Karpas-422 (cell line): Measurements from ENCODE around the gene MYBPH. TPM values are rescaled to one million over a fixed set of nuclear protein-coding genes. Genes with fewer than 3 reads are reported as not detected.

Source experiments
- DNase-seq: peaks from one replicate; pipeline ENCODE4 v3.0.0-alpha.2; 2015
- H2AFZ ChIP-seq: fragments of 200-600 bp; sonication (generic); 2 replicates; pipeline ENCODE4 v1.6.1; 2014; ENCODE audit warnings: antibody characterized with exemption, low read length, mixed read lengths
- H3K27ac ChIP-seq: fragments of 200-600 bp; sonication (generic); 2 replicates; pipeline ENCODE4 v1.5.1; 2014; ENCODE audit warnings: mild to moderate bottlenecking, low read length, moderate library complexity
- H3K27me3 ChIP-seq: fragments of 200-600 bp; sonication (generic); 2 replicates; pipeline ENCODE4 v1.6.1; 2014; ENCODE audit warnings: low read length, mixed read lengths
- H3K36me3 ChIP-seq: fragments of 200-600 bp; sonication (generic); 2 replicates; pipeline ENCODE4 v1.6.1; 2014; ENCODE audit warnings: low read length, mixed read lengths; ENCODE audit not compliant: insufficient read depth
- H3K4me1 ChIP-seq: fragments of 200-600 bp; sonication (generic); 2 replicates; pipeline ENCODE4 v1.6.1; 2014; ENCODE audit warnings: mild to moderate bottlenecking, low read length, mixed read lengths
- H3K4me2 ChIP-seq: fragments of 200-600 bp; sonication (generic); 2 replicates; pipeline ENCODE4 v1.6.1; 2014; ENCODE audit warnings: low read length, low read depth, mild to moderate bottlenecking; ENCODE audit not compliant: poor library complexity, severe bottlenecking
- H3K4me3 ChIP-seq: fragments of 200-600 bp; sonication (generic); 2 replicates; pipeline ENCODE4 v1.5.1; 2014; ENCODE audit warnings: mild to moderate bottlenecking, antibody characterized with exemption, low read length, mixed read lengths
- H3K79me2 ChIP-seq: fragments of 200-600 bp; sonication (generic); 2 replicates; pipeline ENCODE4 v1.6.1; 2014; ENCODE audit warnings: mild to moderate bottlenecking, low read length, mixed read lengths
- H3K9ac ChIP-seq: fragments of 200-600 bp; sonication (generic); 2 replicates; pipeline ENCODE4 v1.6.0; 2014; ENCODE audit warnings: low read length
- H3K9me2 ChIP-seq: fragments of 200-600 bp; sonication (generic), shearing (Covaris generic); replicated peaks from 2 replicates; pipeline ENCODE4 v1.6.0; 2014; ENCODE audit warnings: mild to moderate bottlenecking, low read length, moderate library complexity; ENCODE audit not compliant: insufficient read depth
- H3K9me3 ChIP-seq: fragments of 300-700, 200-600 bp; sonication (generic); 2 replicates; pipeline ENCODE4 v1.6.1; 2014; ENCODE audit warnings: low read length, mixed read lengths
- H4K20me1 ChIP-seq: fragments of 200-600 bp; sonication (generic); 2 replicates; pipeline ENCODE4 v1.6.1; 2014; ENCODE audit warnings: mild to moderate bottlenecking, antibody characterized with exemption, low read length, low read depth; ENCODE audit not compliant: insufficient read depth
- total RNA-seq: library from RNA; depleted of rRNA; stranded (reverse); fragments of >200 nt; shearing (Covaris generic); gene quantifications from 2 replicates; pipeline ENCODE4 v1.2.3, GENCODE V29; 2014; ENCODE audit warnings: low replicate concordance

The MYBPH gene
- total RNA-seq, 1 experiment from 2014 or later: 52.4 TPM

GRCh38 chr1:203216274-203217138 lies 40.9 kb upstream of the MYBPH start:
- Histone ChIP-seq H3K36me3 (no peaks in the 10 kb centered on the region), H3K27me3 (no peaks in the 10 kb centered on the region), H3K9ac (0 out of 2 replicates have a peak overlapping the region, but pooled peaks have one; percentile 7), H3K4me2 (no peak overlapping the region), H3K4me1 (peaks cover 23% of the 10 kb centered on the region), H2AFZ (no peak overlapping the region), H3K9me2 (no peaks in the 10 kb centered on the region), H3K4me3 (no peak overlapping the region), H3K9me3 (no peaks in the 10 kb centered on the region), H3K79me2 (no peaks in the 10 kb centered on the region), H4K20me1 (no peaks in the 10 kb centered on the region; the same call in 1 of the 2 replicates), H3K27ac (no peak overlapping the region)
- peak; percentile 95 for DNase-seq

- Histone ChIP-seq H3K36me3 (no peaks in the 10 kb centered on the region), H3K27ac (no peak overlapping the region), H3K4me1 (peaks cover 23% of the 10 kb centered on the region), H2AFZ (no peak overlapping the region), H3K27me3 (no peaks in the 10 kb centered on the region), H3K4me3 (no peak overlapping the region), H3K4me2 (peak overlapping the region; percentile 4), H3K9me2 (no peaks in the 10 kb centered on the region), H4K20me1 (no peaks in the 10 kb centered on the region; the same call in 1 of the 2 replicates), H3K9me3 (no peaks in the 10 kb centered on the region), H3K9ac (peak overlapping the region; percentile 7; the same call in 1 of the 2 replicates), H3K79me2 (no peaks in the 10 kb centered on the region)
- DNase-seq: no peak
These were observed 39.9 kb upstream of the MYBPH start for GRCh38 chr1:203215573-203215972.

- H3K9me2 ChIP-seq: no peaks in the 10 kb centered on the region
- H3K4me1 ChIP-seq: peaks cover 23% of the 10 kb centered on the region
- no peak overlapping the region for H3K9ac ChIP-seq
- no peak overlapping the region for H3K4me3 ChIP-seq
- H3K9me3 ChIP-seq: no peaks in the 10 kb centered on the region
- DNase-seq: no peak
- H3K27ac ChIP-seq: no peak overlapping the region
- H2AFZ ChIP-seq: 0 out of 2 replicates have a peak overlapping the region, but pooled peaks have one; percentile 8
- no peaks in the 10 kb centered on the region for H3K79me2 ChIP-seq
- no peaks in the 10 kb centered on the region for H3K36me3 ChIP-seq
- H3K4me2 ChIP-seq: peak overlapping the region; percentile 4
- H3K27me3 ChIP-seq: no peaks in the 10 kb centered on the region
- H4K20me1 ChIP-seq: no peaks in the 10 kb centered on the region; the same call in 1 of the 2 replicates
These were observed 39.2 kb upstream of the MYBPH start for GRCh38 chr1:203214871-203215270.

- H3K79me2 ChIP-seq: no peaks in the 10 kb centered on the region
- no peaks in the 10 kb centered on the region for H3K9me2 ChIP-seq
- no peaks in the 10 kb centered on the region for H3K36me3 ChIP-seq
- no peaks in the 10 kb centered on the region for H3K27me3 ChIP-seq
- H3K27ac ChIP-seq: no peak overlapping the region
- H3K4me2 ChIP-seq: no peak overlapping the region
- no peaks in the 10 kb centered on the region for H3K9me3 ChIP-seq
- H3K4me1 ChIP-seq: peaks cover 23% of the 10 kb centered on the region
- no peaks in the 10 kb centered on the region; the same call in 1 of the 2 replicates for H4K20me1 ChIP-seq
- H3K4me3 ChIP-seq: no peak overlapping the region
- H2AFZ ChIP-seq: no peak overlapping the region
- no peak overlapping the region for H3K9ac ChIP-seq
- DNase-seq: no peak
These were observed 37.5 kb upstream of the MYBPH start for GRCh38 chr1:203213126-203213525.

- no peak overlapping the region for H2AFZ ChIP-seq
- no peaks in the 10 kb centered on the region for H3K9me3 ChIP-seq
- no peaks in the 10 kb centered on the region for H3K9me2 ChIP-seq
- no peaks in the 10 kb centered on the region; the same call in 1 of the 2 replicates for H4K20me1 ChIP-seq
- H3K79me2 ChIP-seq: no peaks in the 10 kb centered on the region
- H3K27ac ChIP-seq: no peak overlapping the region
- H3K4me3 ChIP-seq: no peak overlapping the region
- H3K4me1 ChIP-seq: peaks cover 29% of the 10 kb centered on the region
- no peak overlapping the region for H3K4me2 ChIP-seq
- DNase-seq: no peak
- H3K27me3 ChIP-seq: no peaks in the 10 kb centered on the region
- no peak overlapping the region for H3K9ac ChIP-seq
- H3K36me3 ChIP-seq: no peaks in the 10 kb centered on the region
These were observed 36.2 kb upstream of the MYBPH start for GRCh38 chr1:203211812-203212211.

GRCh38 chr1:203210988-203211387 lies 35.4 kb upstream of the MYBPH start:
- no peaks in the 10 kb centered on the region for H3K79me2 ChIP-seq
- H4K20me1 ChIP-seq: no peaks in the 10 kb centered on the region
- no peak overlapping the region for H3K9ac ChIP-seq
- no peaks in the 10 kb centered on the region for H3K27me3 ChIP-seq
- peaks cover 23% of the 10 kb centered on the region for H3K4me1 ChIP-seq
- no peaks in the 10 kb centered on the region for H3K9me2 ChIP-seq
- H3K4me2 ChIP-seq: no peak overlapping the region
- no peak overlapping the region for H2AFZ ChIP-seq
- no peak for DNase-seq
- no peaks in the 10 kb centered on the region for H3K36me3 ChIP-seq
- H3K27ac ChIP-seq: no peak overlapping the region
- H3K9me3 ChIP-seq: no peaks in the 10 kb centered on the region
- no peak overlapping the region for H3K4me3 ChIP-seq

- Histone ChIP-seq H3K79me2 (no peaks in the 10 kb centered on the region), H4K20me1 (no peaks in the 10 kb centered on the region), H3K27me3 (no peaks in the 10 kb centered on the region), H3K27ac (no peak overlapping the region), H3K36me3 (no peaks in the 10 kb centered on the region), H3K9me2 (no peaks in the 10 kb centered on the region), H2AFZ (no peak overlapping the region), H3K9me3 (no peaks in the 10 kb centered on the region), H3K4me3 (no peak overlapping the region), H3K4me1 (peaks cover 17% of the 10 kb centered on the region), H3K4me2 (no peak overlapping the region), H3K9ac (no peak overlapping the region)
- DNase-seq: no peak
These were observed 34.7 kb upstream of the MYBPH start for GRCh38 chr1:203210350-203210749.

GRCh38 chr1:203208181-203208580 lies 32.6 kb upstream of the MYBPH start:
- no peaks in the 10 kb centered on the region for H3K79me2 ChIP-seq
- H2AFZ ChIP-seq: no peak overlapping the region
- no peak overlapping the region for H3K9ac ChIP-seq
- no peaks in the 10 kb centered on the region for H4K20me1 ChIP-seq
- H3K4me2 ChIP-seq: no peak overlapping the region
- no peaks in the 10 kb centered on the region for H3K9me3 ChIP-seq
- no peak overlapping the region for H3K4me3 ChIP-seq
- H3K27ac ChIP-seq: no peak overlapping the region
- H3K4me1 ChIP-seq: peaks cover 9% of the 10 kb centered on the region
- DNase-seq: no peak
- H3K36me3 ChIP-seq: no peaks in the 10 kb centered on the region
- H3K9me2 ChIP-seq: no peaks in the 10 kb centered on the region
- no peaks in the 10 kb centered on the region for H3K27me3 ChIP-seq
